ENCODE results near the gene C1orf210. TPM values are rescaled to one million over a fixed set of nuclear protein-coding genes. Genes with fewer than 3 reads are reported as not detected.

C1orf210 gene
- total RNA-seq, 1 experiment from 2014 or later: 5.9 TPM

- Mint-ChIP-seq H3K27me3 (ENCODE audit: low read depth) (no peaks in the 10 kb centered on the region; the same call in 1 of the 2 replicates), H3K36me3 (ENCODE audit: insufficient read depth in 1 of 3, low read depth in 3 of 3) (peaks cover 0 to 8% (median 5%) of the 10 kb centered on the region in 3 experiments; a peak in 6 of 7 replicates), H3K27ac (no peak overlapping the region), H3K4me3 (no peak overlapping the region), H3K9me3 (peaks cover 22 to 30% of the 10 kb centered on the region in 2 experiments), H3K4me1 (peaks cover 21 to 26% of the 10 kb centered on the region in 2 experiments)
- Histone ChIP-seq H3K14ac (ENCODE audit: insufficient read depth, low read length) (no peak overlapping the region), H3K79me1 (ENCODE audit: insufficient read depth, low read depth, low read length, poor library complexity, severe bottlenecking) (no peaks in the 10 kb centered on the region), H4K91ac (ENCODE audit: insufficient read length, low read depth, low read length) (no peak overlapping the region), H3K27ac (ENCODE audit: insufficient read length, low read depth, low read length) (no peak overlapping the region), H3K56ac (ENCODE audit: insufficient read length, low read depth, low read length) (no peak overlapping the region), H2BK20ac (ENCODE audit: low read depth, low read length, poor library complexity, severe bottlenecking) (no peak overlapping the region), H3K27me3 (ENCODE audit: insufficient read depth, low read length) (no peaks in the 10 kb centered on the region), H3K23ac (ENCODE audit: insufficient read length, low read depth, low read length) (no peak overlapping the region), H3K4me1 (ENCODE audit: insufficient read depth, low read length) (no peaks in the 10 kb centered on the region), H2AK5ac (ENCODE audit: insufficient read length, low read length) (no peak overlapping the region), H3K9me3 (ENCODE audit: control insufficient read depth, low read depth, low read length) (no peaks in the 10 kb centered on the region), H3K9ac (ENCODE audit: extremely low read depth, insufficient read length, low read length) (no peak overlapping the region), H4K20me1 (ENCODE audit: control insufficient read depth, insufficient read depth, insufficient read length) (no peaks in the 10 kb centered on the region), H3K4me2 (ENCODE audit: insufficient read depth, insufficient read length, low read length) (no peak overlapping the region), H3K23me2 (ENCODE audit: insufficient read length, low read depth, low read length, poor library complexity, severe bottlenecking) (no peaks in the 10 kb centered on the region), H4K8ac (replicated peaks; ENCODE audit: insufficient read length, low read depth, low read length) (no peak overlapping the region), H3K79me2 (ENCODE audit: insufficient read depth, low read length) (no peaks in the 10 kb centered on the region), H2BK15ac (ENCODE audit: low read depth, low read length) (no peak overlapping the region), H3K4ac (ENCODE audit: low read depth, low read length) (no peak overlapping the region), H4K5ac (ENCODE audit: insufficient read length, low read depth, low read length) (no peak overlapping the region), H2BK12ac (ENCODE audit: insufficient read length, low read depth, low read length) (no peak overlapping the region), H2BK5ac (ENCODE audit: insufficient read length, low read length) (no peak overlapping the region), H3T11ph (ENCODE audit: low read length) (no peak overlapping the region), H2BK120ac (ENCODE audit: low read depth, low read length, poor library complexity, severe bottlenecking) (no peak overlapping the region), H2AFZ (ENCODE audit: low read length) (no peak overlapping the region), H3K18ac (ENCODE audit: insufficient read length, low read depth, low read length) (no peak overlapping the region)
- DNase-seq: no peak
- no CpG with 5 or more reads among the region's 1 CpG for WGBS (ENCODE audit: extremely low coverage, insufficient read length, low lambda C conversion rate)
- no peak for TF ChIP-seq CTCF (conservative IDR thresholded peaks at IDR 0.05)
Observed at GRCh38 chr1:43327549-43328292, 42.3 kb upstream of the C1orf210 start.

Measured in H9 (cell line).